Endothelial cell of umbilical vein (primary cell): ENCODE results near the gene SPA17. TPM values are rescaled to one million over a fixed set of nuclear protein-coding genes. Genes with fewer than 3 reads are reported as not detected.

Experiments
- BruUV-seq: library from RNA; stranded (reverse); fragments of 400-500 nt; replicated peaks from 2 replicates; lab custom pipeline; 2021; lab: Mats Ljungman, UMichigan
- CTCF ChIA-PET: fragments of 300-600, 350-600 bp; sonication (Branson Sonifier 250); formaldehyde crosslinking; loops from one replicate; lab custom pipeline; 2021; ENCODE audit warnings: antibody characterized with exemption, inconsistent platforms; lab: Charles Lee
- POLR2A ChIA-PET: fragments of 300-600, 350-600 bp; sonication (Branson Sonifier 250); formaldehyde crosslinking; loops from one replicate; lab custom pipeline; 2021; ENCODE audit warnings: antibody characterized with exemption, inconsistent platforms; lab: Charles Lee
- DNase-seq: peaks from one replicate; pipeline ENCODE4 v3.0.0-alpha.2; 2011; ENCODE audit warnings: low read depth, low spot score
- FAIRE-seq: peaks from 2 replicates; lab custom pipeline; 2011; peaks lifted over from hg19 to GRCh38; lab: Jason Lieb, UNC
- H2AFZ ChIP-seq: 2 replicates; pipeline ENCODE4 v1.6.0; 2012; ENCODE audit warnings: low read depth, low read length, control low read depth, inconsistent platforms
- H3K27ac ChIP-seq: 2 replicates; pipeline ENCODE4 v1.5.1; 2011; ENCODE audit warnings: low read depth, mild to moderate bottlenecking, control low read depth, low read length, moderate library complexity; ENCODE audit not compliant: insufficient read depth
- H3K27me3 ChIP-seq, 2 experiments: 2 replicates each; pipeline versions ENCODE4 v1.6.0 to v1.6.1; 2011; ENCODE audit warnings: low read length in 2 of 2, mixed read lengths in 1 of 2; ENCODE audit not compliant: control insufficient read depth in 2 of 2, insufficient read depth in 2 of 2
- H3K36me3 ChIP-seq, 2 experiments: 2 replicates in 1 of 2; 3 replicates in 1 of 2; pipeline ENCODE4 v1.5.1; 2011; ENCODE audit warnings: low read length in 2 of 2, mild to moderate bottlenecking in 1 of 2, moderate library complexity in 1 of 2; ENCODE audit not compliant: control insufficient read depth in 2 of 2, insufficient read depth in 2 of 2; ENCODE audit errors: extremely low read depth in 1 of 2
- H3K4me1 ChIP-seq: 3 replicates; pipeline ENCODE4 v1.5.1; 2011; ENCODE audit warnings: mild to moderate bottlenecking, low read length; ENCODE audit not compliant: control insufficient read depth, insufficient read depth; ENCODE audit errors: extremely low read depth
- H3K4me2 ChIP-seq: 2 replicates; pipeline ENCODE4 v1.6.1; 2011; ENCODE audit warnings: low read length, control low read depth, mixed read lengths; ENCODE audit not compliant: insufficient read depth
- H3K4me3 ChIP-seq, 3 experiments: fragments of 200-600 bp in 1 of 3; sonication (generic), shearing (Covaris generic) in 1 of 3; replicated peaks in 1 of 3; 2 replicates each; pipeline ENCODE4 v1.5.1; 2011 to 2016; ENCODE audit warnings: control low read depth in 3 of 3, low read length in 3 of 3, mild to moderate bottlenecking in 2 of 3, inconsistent platforms in 1 of 3, low read depth in 1 of 3, moderate library complexity in 1 of 3; ENCODE audit not compliant: insufficient read depth in 1 of 3
- H3K79me2 ChIP-seq: 2 replicates; pipeline ENCODE4 v1.6.0; 2012; ENCODE audit warnings: low read length, inconsistent platforms; ENCODE audit not compliant: control insufficient read depth, insufficient read depth
- H3K9ac ChIP-seq: replicated peaks from 2 replicates; pipeline ENCODE3; 2011; ENCODE audit warnings: low read length, control low read depth; ENCODE audit not compliant: insufficient read depth; ENCODE audit errors: extremely low read depth
- H3K9me1 ChIP-seq: replicated peaks from 3 replicates; pipeline ENCODE4 v1.6.0; 2011; ENCODE audit warnings: mild to moderate bottlenecking, low read length; ENCODE audit not compliant: control insufficient read depth, insufficient read depth; ENCODE audit errors: extremely low read depth
- H3K9me3 ChIP-seq: replicated peaks from 2 replicates; pipeline ENCODE4 v1.5.1; 2012; ENCODE audit warnings: low read length, inconsistent platforms; ENCODE audit not compliant: control insufficient read depth, insufficient read depth
- H4K20me1 ChIP-seq: replicated peaks from 2 replicates; pipeline ENCODE3; 2011; ENCODE audit warnings: mild to moderate bottlenecking, low read length; ENCODE audit not compliant: control insufficient read depth, insufficient read depth; ENCODE audit errors: extremely low read depth
- CTCF ChIP-seq, 2 donors: IDR thresholded peaks; 1 replicate in 1 of 2; 2 replicates in 1 of 2; pipeline ENCODE4 v1.5.1; 2011; ENCODE audit warnings: low read length in 2 of 2, mild to moderate bottlenecking in 2 of 2, moderate library complexity in 2 of 2, control low read depth in 1 of 2, inconsistent platforms in 1 of 2, low read depth in 1 of 2; ENCODE audit not compliant: insufficient read depth in 1 of 2; ENCODE audit errors: extremely low read depth in 1 of 2
- EZH2 ChIP-seq: IDR thresholded peaks from 2 replicates; pipeline ENCODE4 v1.6.1; 2012; ENCODE audit warnings: borderline replicate concordance, low read depth, mild to moderate bottlenecking, moderate library complexity, low read length, inconsistent platforms; ENCODE audit not compliant: severe bottlenecking
- FOS ChIP-seq: IDR thresholded peaks from 2 replicates; pipeline ENCODE4 v1.6.1; 2011; ENCODE audit warnings: mild to moderate bottlenecking, low read length, moderate library complexity, borderline replicate concordance; ENCODE audit not compliant: insufficient read depth
- GATA2 ChIP-seq: IDR thresholded peaks from 2 replicates; pipeline ENCODE4 v1.7.0; 2011; ENCODE audit warnings: low read depth, mild to moderate bottlenecking, moderate library complexity, mixed read lengths, low read length; ENCODE audit not compliant: insufficient read length, insufficient read depth
- JUN ChIP-seq: IDR thresholded peaks from 2 replicates; pipeline ENCODE4 v1.6.1; 2011; ENCODE audit warnings: borderline replicate concordance, low read depth; ENCODE audit not compliant: insufficient read length, insufficient read depth
- MAX ChIP-seq: IDR thresholded peaks from 2 replicates; pipeline ENCODE4 v1.6.1; 2011; ENCODE audit not compliant: insufficient read depth, insufficient read length
- MYC ChIP-seq: IDR thresholded peaks from one replicate; pipeline ENCODE4 v1.6.1; 2011; ENCODE audit warnings: mild to moderate bottlenecking, low read depth, low read length
- POLR2A ChIP-seq: IDR thresholded peaks from 2 replicates; pipeline ENCODE4 v1.6.1; 2012; ENCODE audit warnings: low read depth, mild to moderate bottlenecking, control low read depth, low read length
- POLR2AphosphoS5 ChIP-seq: IDR thresholded peaks from 2 replicates; pipeline ENCODE4 v1.6.1; 2012; ENCODE audit warnings: low read depth, mild to moderate bottlenecking, control low read depth, low read length, moderate library complexity; ENCODE audit not compliant: insufficient read depth
- dilution Hi-C: fragments of 300-500 bp; cut with MboI; formaldehyde crosslinking; loops from one replicate; pipeline ENCODE4 v1.15.0; 2019; ENCODE audit warnings: low sequenced_read_pairs; ENCODE audit not compliant: extremely low pct_ligation_motif_present
- intact Hi-C: fragments of 100-400 bp; cut with micrococcal nuclease; formaldehyde crosslinking; loops from one replicate; pipeline ENCODE4 v1.10.0; 2022
- polyA plus RNA-seq, 4 experiments: library from polyadenylated mRNA; depleted of rRNA in 3 of 4; stranded (reverse) in 3 of 4; unstranded in 1 of 4; fragments of >200 nt; gene quantifications; 2 replicates each; pipeline versions ENCODE4 v1.2.1 to v1.2.3, GENCODE V29; 2011 to 2012; ENCODE audit warnings: missing spikeins in 1 of 4
- total RNA-seq: library from RNA; stranded (reverse); gene quantifications from 2 replicates; pipeline ENCODE4 v1.2.3, GENCODE V29; 2021

Gene SPA17
- total and polyA plus RNA-seq, 2 donors (not counting 3 experiments of a cell fraction or from before 2014, with no cell fraction given): 3.9 to 4.7 TPM

- peaks cover 18% of the 10 kb centered on the region for H3K4me1 ChIP-seq
- peak; percentile 34 for TF ChIP-seq POLR2AphosphoS5
- TF ChIP-seq GATA2: no peak
- TF ChIP-seq CTCF (IDR thresholded peaks at IDR 0.05; ENCODE audit: extremely low read depth in 1 of 2, insufficient read depth in 1 of 2, low read depth in 1 of 2, low read length in 2 of 2): peak; percentile 56 to 79
- TF ChIP-seq FOS: no peak
- no peak for TF ChIP-seq POLR2A
- TF ChIP-seq MAX: peak; percentile 33
- no peak for TF ChIP-seq JUN
- no peak for TF ChIP-seq MYC
- no peak for TF ChIP-seq EZH2
- peak overlapping the region; percentile 22 for H3K27ac ChIP-seq
- BruUV-seq: no TSS peak
- H3K9me1 ChIP-seq: no peaks in the 10 kb centered on the region
- dilution Hi-C loops: no loop called here
- peak overlapping the region in 1 of 3 experiments; percentile 32 for H3K4me3 ChIP-seq
- ChIA-PET POLR2A (interaction anchor here (0.6 to 0.9 kb wide), 2 partner anchors 233 to 392 kb away, joined by 3 read pairs; no protein-coding TSS in a partner anchor), CTCF (interaction anchor here (0.6 to 6.5 kb wide), 30 partner anchors 12 to 232 kb away, joined by 3 to 86 read pairs (median 5); partner anchors contain the start of genes ESAM, MSANTD2, NRGN and ROBO3)
- no peaks in the 10 kb centered on the region for H3K79me2 ChIP-seq
- FAIRE-seq (peak; percentile 92), DNase-seq (peak; percentile 87)
- H3K4me2 ChIP-seq: peak overlapping the region; percentile 78
- peak overlapping the region; percentile 20 for H3K9ac ChIP-seq
- H3K36me3 ChIP-seq: no peaks in the 10 kb centered on the region
- H3K9me3 ChIP-seq: no peaks in the 10 kb centered on the region
- intact Hi-C loops: loop anchor here (1.0 to 2.0 kb wide), 6 partner anchors 25 to 230 kb away; no protein-coding TSS in a partner anchor
- peak overlapping the region; percentile 74 for H2AFZ ChIP-seq
- no peaks in the 10 kb centered on the region for H4K20me1 ChIP-seq
- H3K27me3 ChIP-seq: no peaks in the 10 kb centered on the region
Observed at GRCh38 chr11:124644426-124645280, 29.1 kb upstream of the SPA17 start.
